ENCODE data around the gene MARS1. TPM values are rescaled to one million over a fixed set of nuclear protein-coding genes. Genes with fewer than 3 reads are reported as not detected.

The MARS1 gene
- total RNA-seq, 1 donor from 2014 or later: 73.1 TPM

- intact Hi-C loops (cut with micrococcal nuclease): no loop called here
- Histone ChIP-seq H3K4me1 (peaks cover 5% of the 10 kb centered on the region), H3K9me3 (replicated peaks) (no peaks in the 10 kb centered on the region), H3K27ac (replicated peaks) (no peak overlapping the region), H3K36me3 (no peaks in the 10 kb centered on the region), H3K4me3 (no peak overlapping the region), H3K27me3 (ENCODE audit: low read depth) (peaks cover 67% of the 10 kb centered on the region)
- DNase-seq: no peak
- TF ChIP-seq CTCF (IDR thresholded peaks at IDR 0.05; ENCODE audit: borderline replicate concordance): no peak
Observed at GRCh38 chr12:57467212-57467874, 20.5 kb upstream of the MARS1 start.

GRCh38 chr12:57467915-57468314 lies 20.0 kb upstream of the MARS1 start:
- H3K27ac ChIP-seq (replicated peaks): no peak overlapping the region
- no peaks in the 10 kb centered on the region for H3K9me3 ChIP-seq (replicated peaks)
- intact Hi-C loops (cut with micrococcal nuclease): no loop called here
- no peaks in the 10 kb centered on the region for H3K36me3 ChIP-seq
- H3K4me3 ChIP-seq: no peak overlapping the region
- H3K27me3 ChIP-seq (ENCODE audit: low read depth): peaks cover 72% of the 10 kb centered on the region
- TF ChIP-seq CTCF (IDR thresholded peaks at IDR 0.05; ENCODE audit: borderline replicate concordance): no peak
- DNase-seq: no peak
- H3K4me1 ChIP-seq: no peaks in the 10 kb centered on the region

DNA sequence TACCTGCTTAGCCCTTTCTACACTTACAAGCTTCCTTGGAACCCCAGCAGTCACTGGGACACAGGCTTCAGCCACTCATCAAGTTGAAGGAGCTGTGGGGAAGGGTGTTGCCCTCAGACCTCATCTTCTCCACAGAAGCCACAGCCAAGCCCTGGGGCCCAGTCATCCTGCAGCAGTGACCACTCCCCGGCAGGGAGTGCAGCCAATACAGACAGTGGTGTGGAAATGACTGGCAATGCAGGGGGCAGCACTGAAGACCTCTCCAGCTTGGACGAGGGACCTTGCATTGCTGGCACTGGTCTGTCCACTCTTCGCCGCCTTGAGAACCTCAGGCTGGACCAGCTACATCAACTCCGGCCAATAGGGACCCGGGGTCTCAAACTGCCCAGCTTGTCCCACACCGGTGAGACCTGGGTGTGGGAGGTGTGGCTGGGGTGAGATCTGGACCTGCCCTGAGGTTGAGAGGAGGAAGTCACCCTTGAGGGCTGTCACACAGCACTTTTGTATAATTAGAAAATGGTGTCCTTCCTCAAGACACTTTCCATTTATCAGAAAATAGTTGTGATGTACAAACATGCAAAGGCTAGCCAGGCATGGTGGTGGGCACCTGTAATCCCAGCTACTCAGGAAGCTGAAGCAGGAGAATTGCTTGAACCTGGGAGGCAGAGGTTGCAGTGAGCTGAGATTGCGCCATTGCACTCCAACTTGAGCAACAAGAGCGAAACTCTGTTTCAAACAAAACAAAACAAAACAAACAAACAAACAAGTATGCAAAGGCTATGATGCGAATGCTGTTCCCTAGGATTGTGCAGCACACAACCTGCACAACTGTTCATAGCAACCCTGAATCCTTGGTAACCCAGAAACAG lies 18.3 kb upstream of the MARS1 start:
- Histone ChIP-seq H3K36me3 (no peaks in the 10 kb centered on the region), H3K9me3 (replicated peaks) (no peaks in the 10 kb centered on the region), H3K27ac (replicated peaks) (no peak overlapping the region), H3K27me3 (ENCODE audit: low read depth) (peaks cover 85% of the 10 kb centered on the region), H3K4me1 (peaks cover 1% of the 10 kb centered on the region), H3K4me3 (no peak overlapping the region)
- no peak for DNase-seq
- TF ChIP-seq CTCF (IDR thresholded peaks at IDR 0.05; ENCODE audit: borderline replicate concordance): no peak
- intact Hi-C loops (cut with micrococcal nuclease): no loop called here

- Histone ChIP-seq H3K36me3 (no peaks in the 10 kb centered on the region), H3K27me3 (ENCODE audit: low read depth) (peaks cover 92% of the 10 kb centered on the region)
Observed at GRCh38 chr12:57470286-57470969, 17.4 kb upstream of the MARS1 start.

More at GRCh38 chr12:57470286-57470969, 17.4 kb upstream of the MARS1 start:
- TF ChIP-seq CTCF (IDR thresholded peaks at IDR 0.05; ENCODE audit: borderline replicate concordance): no peak
- intact Hi-C loops (cut with micrococcal nuclease): no loop called here
- DNase-seq: no peak
- H3K27ac ChIP-seq (replicated peaks): no peak overlapping the region
- H3K4me1 ChIP-seq: peaks cover 10% of the 10 kb centered on the region
- no peaks in the 10 kb centered on the region for H3K9me3 ChIP-seq (replicated peaks)
- H3K4me3 ChIP-seq: no peak overlapping the region

All from left ventricle myocardium inferior (tissue), 1 donor.